ENCODE measurements around the gene SHOC2. TPM values are rescaled to one million over a fixed set of nuclear protein-coding genes. Genes with fewer than 3 reads are reported as not detected.
"Not testable (repeated sequence)": the region's sequence is repeated elsewhere in the genome, so short reads cannot be mapped to it uniquely, and the experiment has no call there.

SHOC2 gene
- total and polyA plus RNA-seq, 4 donors = 41.3 to 123 (median 48.8) TPM

DNA sequence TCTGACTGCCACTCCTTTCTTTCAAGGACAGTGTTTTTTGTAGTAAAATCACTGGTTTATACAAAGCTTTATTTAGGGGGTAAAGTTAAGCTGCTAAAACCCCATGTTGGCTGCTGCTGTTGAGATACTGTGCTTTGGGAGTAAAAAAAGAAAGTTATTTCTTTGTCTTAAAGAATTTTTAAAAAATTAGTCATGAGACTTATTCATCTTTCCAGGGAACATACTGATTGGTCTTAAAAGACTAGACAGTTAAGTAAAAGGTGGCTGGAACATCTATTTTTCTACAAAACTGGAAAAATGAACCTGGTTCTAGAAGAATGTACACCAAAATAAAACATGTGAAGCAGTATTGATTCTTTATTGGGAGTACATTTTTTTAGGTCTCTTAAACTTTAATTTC lies 21.0 kb upstream of the SHOC2 start:
- H3K36me3 ChIP-seq (ENCODE audit: control insufficient read depth, insufficient read depth, low read length) = peaks cover 3% of the 10 kb centered on the region
- H3K9me3 ChIP-seq (ENCODE audit: control insufficient read depth, insufficient read depth, low read length) = no peaks in the 10 kb centered on the region
- H3K4me1 ChIP-seq (ENCODE audit: control insufficient read depth, insufficient read depth, low read length) = no peaks in the 10 kb centered on the region
- DNase-seq (ENCODE audit: low read depth in 4 of 6, low spot score in 6 of 6) = no peak
- H3K27me3 ChIP-seq (ENCODE audit: control insufficient read depth, insufficient read depth, low read length) = no peaks in the 10 kb centered on the region
- no peak overlapping the region for H3K4me3 ChIP-seq (ENCODE audit: low read depth, low read length)
- H3K27ac ChIP-seq (ENCODE audit: low read depth, low read length) = no peak overlapping the region

DNA sequence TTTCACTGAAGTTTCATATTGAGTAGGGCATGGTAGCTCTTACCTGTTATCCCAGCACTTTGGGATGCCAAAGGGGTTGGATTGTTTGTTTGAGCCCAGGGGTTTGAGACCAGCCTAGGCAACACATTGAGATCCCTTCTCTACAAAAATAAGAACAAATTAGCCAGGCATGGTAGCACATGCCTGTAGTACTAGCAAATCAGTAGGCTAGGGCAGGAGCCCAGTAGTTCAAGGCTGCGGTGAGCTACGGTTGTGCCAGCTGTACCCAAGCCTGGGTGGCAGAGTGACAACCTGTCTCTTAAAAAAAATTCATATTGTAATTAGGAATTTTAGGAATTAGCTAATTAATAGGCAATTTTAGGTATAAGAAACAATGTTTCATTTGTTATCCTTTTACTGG lies 18.4 kb upstream of the SHOC2 start:
- WGBS (ENCODE audit: insufficient coverage) = no CpG with 5 or more reads among the region's 2 CpGs
- H3K4me1 ChIP-seq (ENCODE audit: control insufficient read depth, insufficient read depth, low read length) = no peaks in the 10 kb centered on the region

DNA sequence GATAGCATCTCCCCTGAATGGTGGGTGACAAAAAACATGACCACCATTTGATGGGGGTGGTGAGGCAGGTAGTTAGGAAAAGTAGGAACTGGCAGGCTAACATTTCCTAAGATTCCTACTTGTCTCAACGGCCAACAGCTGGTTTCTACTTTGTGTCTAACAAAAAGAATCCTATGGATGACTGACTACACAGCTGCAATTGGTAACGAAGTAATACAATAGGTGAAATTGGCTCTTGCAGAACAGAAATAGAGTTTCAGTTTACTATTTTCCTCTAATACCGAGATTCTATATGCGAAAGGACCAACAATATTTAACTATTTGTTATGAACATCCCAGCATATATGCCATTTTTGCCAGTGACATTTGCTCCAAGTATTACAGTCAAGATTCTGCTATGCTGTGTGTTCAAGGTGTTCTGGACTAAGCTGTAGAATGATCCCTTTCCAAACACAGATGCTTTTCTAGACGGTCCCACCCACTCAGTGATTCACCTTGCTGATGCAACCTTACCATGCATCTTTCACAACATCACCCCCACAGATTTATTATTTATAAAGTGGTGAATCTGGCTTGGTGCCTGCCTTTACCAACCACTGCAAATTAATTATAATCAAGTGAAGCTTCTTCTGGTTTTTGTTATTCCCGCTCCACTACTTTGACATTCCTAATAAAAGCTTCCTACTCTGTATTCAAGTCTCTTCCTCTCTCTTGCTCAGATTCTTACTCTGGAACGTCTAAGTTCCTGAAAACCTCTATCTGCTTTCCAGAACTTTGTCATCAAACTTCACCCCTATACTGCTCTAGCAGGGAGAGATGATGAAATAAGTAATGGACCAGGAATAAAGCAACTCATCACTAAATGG lies 17.2 kb upstream of the SHOC2 start:
- Histone ChIP-seq H3K4me1 (ENCODE audit: control insufficient read depth, insufficient read depth, low read length) (no peaks in the 10 kb centered on the region), H3K27ac (ENCODE audit: low read depth, low read length) (no peak overlapping the region), H3K36me3 (ENCODE audit: control insufficient read depth, insufficient read depth, low read length) (peaks cover 4% of the 10 kb centered on the region), H3K27me3 (ENCODE audit: control insufficient read depth, insufficient read depth, low read length) (no peaks in the 10 kb centered on the region), H3K9me3 (ENCODE audit: control insufficient read depth, insufficient read depth, low read length) (no peaks in the 10 kb centered on the region), H3K4me3 (ENCODE audit: low read depth, low read length) (no peak overlapping the region)
- no peak for DNase-seq (ENCODE audit: low read depth in 4 of 6, low spot score in 6 of 6)
- WGBS (ENCODE audit: insufficient coverage) = 50% methylated on average over 1 of the region's 7 CpGs

More for the DNA sequence above, 18.4 kb upstream of the SHOC2 start:
- Histone ChIP-seq H3K27ac (ENCODE audit: low read depth, low read length) (no peak overlapping the region), H3K9me3 (ENCODE audit: control insufficient read depth, insufficient read depth, low read length) (no peaks in the 10 kb centered on the region), H3K36me3 (ENCODE audit: control insufficient read depth, insufficient read depth, low read length) (peaks cover 6% of the 10 kb centered on the region), H3K27me3 (ENCODE audit: control insufficient read depth, insufficient read depth, low read length) (no peaks in the 10 kb centered on the region), H3K4me3 (ENCODE audit: low read depth, low read length) (no peak overlapping the region)
- DNase-seq (ENCODE audit: low read depth in 4 of 6, low spot score in 6 of 6) = no peak

DNA sequence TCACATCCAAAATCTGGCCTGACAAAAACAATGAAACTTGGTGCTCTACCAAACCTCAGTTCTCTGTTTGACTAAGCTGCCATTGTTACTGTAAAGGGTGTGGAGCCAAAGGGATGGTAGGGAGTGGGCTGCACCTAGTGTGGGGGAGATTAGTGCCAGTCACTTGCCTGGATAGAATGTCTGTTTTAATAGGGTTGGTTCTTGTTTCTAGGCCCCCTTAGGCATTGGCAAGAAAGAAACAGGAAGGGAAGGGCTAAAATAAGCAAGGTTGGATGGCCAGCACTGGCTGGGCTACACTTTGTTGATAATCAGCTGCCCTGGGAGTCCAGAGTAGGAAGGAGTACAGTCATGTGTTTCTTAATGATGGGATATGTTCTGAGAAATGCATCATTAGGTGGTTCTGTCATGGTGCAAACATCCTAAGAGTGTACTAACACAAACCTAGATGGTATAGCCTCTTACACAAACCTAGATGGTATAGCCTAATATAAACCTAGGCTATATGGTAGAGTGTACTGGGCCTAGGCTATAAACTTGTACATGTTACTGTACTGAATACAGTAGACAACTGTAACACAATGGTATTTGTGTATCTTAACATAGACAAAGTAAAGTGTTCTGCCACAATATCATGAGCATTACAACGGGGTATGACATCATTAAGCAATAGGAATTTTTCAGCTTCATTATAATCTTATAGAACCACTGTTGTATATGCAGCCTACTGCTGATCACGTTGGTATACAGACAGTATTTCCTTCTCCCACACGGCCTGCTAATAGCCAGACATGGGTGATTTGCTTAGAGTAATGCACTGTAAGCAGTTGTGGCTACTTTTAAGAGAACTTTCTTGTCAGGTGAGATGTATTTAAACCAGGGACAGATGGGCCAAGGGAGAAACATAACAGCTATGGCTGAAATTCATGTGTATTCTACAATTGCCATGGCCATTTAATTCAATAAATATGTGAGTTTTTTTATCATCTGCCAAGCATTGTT lies 15.8 kb upstream of the SHOC2 start:
- Histone ChIP-seq H3K36me3 (ENCODE audit: control insufficient read depth, insufficient read depth, low read length) (peaks cover 4% of the 10 kb centered on the region), H3K4me3 (ENCODE audit: low read depth, low read length) (no peak overlapping the region), H3K27me3 (ENCODE audit: control insufficient read depth, insufficient read depth, low read length) (no peaks in the 10 kb centered on the region), H3K9me3 (ENCODE audit: control insufficient read depth, insufficient read depth, low read length) (no peaks in the 10 kb centered on the region), H3K4me1 (ENCODE audit: control insufficient read depth, insufficient read depth, low read length) (no peaks in the 10 kb centered on the region), H3K27ac (ENCODE audit: low read depth, low read length) (no peak overlapping the region)
- no CpG with 5 or more reads among the region's 3 CpGs for WGBS (ENCODE audit: insufficient coverage)
- DNase-seq (ENCODE audit: low read depth in 4 of 6, low spot score in 6 of 6) = no peak

DNA sequence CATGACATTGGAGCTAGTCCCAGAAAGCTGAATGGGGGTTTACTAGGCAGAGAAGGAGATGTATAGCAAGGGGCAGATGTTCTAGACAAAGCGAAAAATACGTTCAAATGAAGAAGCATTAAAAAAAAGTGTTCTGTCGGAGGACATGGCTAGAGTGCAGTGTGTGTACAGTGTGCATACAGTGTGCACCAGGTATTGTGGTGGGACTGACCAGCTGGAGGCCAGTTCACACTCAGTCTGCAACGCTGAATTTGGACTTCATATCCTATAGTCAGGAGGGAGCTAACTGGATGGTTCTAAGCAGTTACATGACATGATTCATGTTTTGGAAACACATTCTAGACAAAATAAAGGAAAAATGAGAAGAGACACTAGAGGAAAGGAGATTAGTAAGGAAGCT lies 9.3 kb upstream of the SHOC2 start:
- Histone ChIP-seq H3K27ac (ENCODE audit: low read depth, low read length) (no peak overlapping the region), H3K36me3 (ENCODE audit: control insufficient read depth, insufficient read depth, low read length) (peaks cover 3% of the 10 kb centered on the region), H3K9me3 (ENCODE audit: control insufficient read depth, insufficient read depth, low read length) (no peaks in the 10 kb centered on the region), H3K4me3 (ENCODE audit: low read depth, low read length) (no peak overlapping the region), H3K27me3 (ENCODE audit: control insufficient read depth, insufficient read depth, low read length) (no peaks in the 10 kb centered on the region), H3K4me1 (ENCODE audit: control insufficient read depth, insufficient read depth, low read length) (no peaks in the 10 kb centered on the region)
- no peak for DNase-seq (ENCODE audit: low read depth in 4 of 6, low spot score in 6 of 6)
- WGBS (ENCODE audit: insufficient coverage) = 56% methylated on average over 3 of the region's 4 CpGs

- no peak for DNase-seq (ENCODE audit: low read depth in 4 of 6, low spot score in 6 of 6)
- H3K9me3 ChIP-seq (ENCODE audit: control insufficient read depth, insufficient read depth, low read length) = no peaks in the 10 kb centered on the region
- no peaks in the 10 kb centered on the region for H3K4me1 ChIP-seq (ENCODE audit: control insufficient read depth, insufficient read depth, low read length)
- H3K4me3 ChIP-seq (ENCODE audit: low read depth, low read length) = no peak overlapping the region
- H3K27me3 ChIP-seq (ENCODE audit: control insufficient read depth, insufficient read depth, low read length) = no peaks in the 10 kb centered on the region
- H3K27ac ChIP-seq (ENCODE audit: low read depth, low read length) = no peak overlapping the region
- no CpG with 5 or more reads among the region's 3 CpGs for WGBS (ENCODE audit: insufficient coverage)
- no peaks in the 10 kb centered on the region for H3K36me3 ChIP-seq (ENCODE audit: control insufficient read depth, insufficient read depth, low read length)
Measured at GRCh38 chr10:110912374-110912773, 7.0 kb upstream of the SHOC2 start.

DNA sequence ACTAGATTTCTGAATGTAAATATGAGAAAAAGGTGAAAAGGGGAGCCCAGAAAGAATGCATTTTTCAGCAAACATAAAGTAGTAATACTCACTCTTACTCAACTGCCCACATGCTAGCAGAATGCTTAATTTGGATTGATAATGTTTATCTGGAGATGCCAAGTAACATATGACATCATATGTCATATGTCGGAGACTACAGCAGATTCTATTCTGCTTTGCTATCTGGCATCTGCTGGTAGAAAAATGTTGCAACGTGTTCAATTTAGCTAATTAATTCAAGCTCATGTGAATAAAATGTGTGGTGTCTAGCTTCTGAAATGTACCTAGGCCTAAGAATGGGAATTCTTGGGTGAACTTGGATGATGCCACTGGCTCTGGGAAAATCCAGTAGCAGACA lies 5.0 kb upstream of the SHOC2 start:
- no CpG with 5 or more reads among the region's 2 CpGs for WGBS (ENCODE audit: insufficient coverage)
- Histone ChIP-seq H3K4me1 (ENCODE audit: control insufficient read depth, insufficient read depth, low read length) (no peaks in the 10 kb centered on the region), H3K27me3 (ENCODE audit: control insufficient read depth, insufficient read depth, low read length) (no peaks in the 10 kb centered on the region), H3K36me3 (ENCODE audit: control insufficient read depth, insufficient read depth, low read length) (no peaks in the 10 kb centered on the region), H3K9me3 (ENCODE audit: control insufficient read depth, insufficient read depth, low read length) (no peaks in the 10 kb centered on the region), H3K4me3 (ENCODE audit: low read depth, low read length) (no peak overlapping the region), H3K27ac (ENCODE audit: low read depth, low read length) (no peak overlapping the region)
- peak in 1 of 6 donors; percentile 13 for DNase-seq (ENCODE audit: low read depth in 4 of 6, low spot score in 6 of 6)

- no peaks in the 10 kb centered on the region for H3K4me1 ChIP-seq (ENCODE audit: control insufficient read depth, insufficient read depth, low read length)
- no peak overlapping the region for H3K4me3 ChIP-seq (ENCODE audit: low read depth, low read length)
- DNase-seq (ENCODE audit: low read depth in 4 of 6, low spot score in 6 of 6) = no peak
- WGBS (ENCODE audit: insufficient coverage) = 100% methylated on average over 4 of the region's 6 CpGs
- no peaks in the 10 kb centered on the region for H3K9me3 ChIP-seq (ENCODE audit: control insufficient read depth, insufficient read depth, low read length)
- no peak overlapping the region for H3K27ac ChIP-seq (ENCODE audit: low read depth, low read length)
- no peaks in the 10 kb centered on the region for H3K27me3 ChIP-seq (ENCODE audit: control insufficient read depth, insufficient read depth, low read length)
- no peaks in the 10 kb centered on the region for H3K36me3 ChIP-seq (ENCODE audit: control insufficient read depth, insufficient read depth, low read length)
Measured at GRCh38 chr10:110915035-110915434, 4.4 kb upstream of the SHOC2 start.

DNA sequence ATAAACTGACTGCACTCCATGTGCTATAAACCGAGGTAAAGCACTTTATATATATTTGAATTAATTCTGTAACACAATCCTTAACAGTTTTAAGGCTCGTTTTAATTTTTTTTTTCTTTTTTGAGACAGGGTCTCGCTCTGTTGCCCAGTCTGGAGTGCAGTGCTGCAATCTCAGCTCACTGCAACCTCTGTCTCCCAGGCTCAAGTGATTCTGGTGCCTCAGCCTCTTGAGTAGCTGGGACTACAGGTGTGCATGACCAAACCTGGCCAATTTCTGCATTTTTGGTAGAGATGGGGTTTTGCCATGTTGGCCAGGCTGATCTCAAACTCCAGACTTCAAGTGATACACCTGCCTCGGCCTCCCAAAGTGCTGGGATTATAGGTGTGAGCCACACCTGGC lies 3.8 kb upstream of the SHOC2 start:
- not testable (repeated sequence) for H3K27ac ChIP-seq (ENCODE audit: low read depth, low read length); DNase-seq (ENCODE audit: low read depth in 4 of 6, low spot score in 6 of 6); H3K4me3 ChIP-seq (ENCODE audit: low read depth, low read length); H3K27me3 ChIP-seq (ENCODE audit: control insufficient read depth, insufficient read depth, low read length); H3K4me1 ChIP-seq (ENCODE audit: control insufficient read depth, insufficient read depth, low read length); H3K9me3 ChIP-seq (ENCODE audit: control insufficient read depth, insufficient read depth, low read length); H3K36me3 ChIP-seq (ENCODE audit: control insufficient read depth, insufficient read depth, low read length)
- WGBS (ENCODE audit: insufficient coverage) = 93% methylated on average over 2 of the region's 4 CpGs

Measured in spinal cord (tissue), 10 donors.